Activated CD8-positive, alpha-beta memory T cell treated with anti-CD3 and anti-CD28 coated beads, Interleukin-2, amount 50 U/mL, for 4 hours (primary cell): ENCODE results near the gene RBMS1.
A peak's percentile ranks its signal among the peaks of the same experiment; 100 is the strongest.

Source experiments
- DNase-seq: peaks from one replicate; pipeline ENCODE4 v3.0.0-alpha.2; 2020

RBMS1 gene

GRCh38 chr2:160294339-160294803, 199.2 kb downstream of the RBMS1 start:
- peak; percentile 26 for DNase-seq

GRCh38 chr2:160293391-160294091, 200.1 kb downstream of the RBMS1 start:
- no peak for DNase-seq

- no peak for DNase-seq
Observed at GRCh38 chr2:160292225-160292624, 201.4 kb downstream of the RBMS1 start.

DNA sequence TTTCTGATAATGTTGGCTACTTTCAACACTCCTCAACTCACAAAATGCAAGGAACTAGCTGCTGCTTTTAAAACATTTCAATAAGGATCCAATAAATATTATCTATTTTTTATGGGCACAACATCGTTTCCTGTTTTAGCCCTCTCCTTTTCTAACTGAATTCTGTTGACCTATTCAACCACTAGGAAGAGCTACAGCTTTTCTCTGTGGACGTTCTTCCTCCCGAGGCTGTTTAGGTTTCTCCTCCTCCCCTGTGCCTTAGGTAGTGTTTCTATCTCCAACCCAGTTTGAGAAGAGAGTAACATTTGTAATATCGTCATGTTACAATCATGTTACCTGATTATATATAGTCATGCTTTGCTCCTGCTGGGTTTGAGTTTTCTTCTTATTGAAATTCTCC, 202.2 kb downstream of the RBMS1 start:
- no peak for DNase-seq

GRCh38 chr2:160290598-160290997, 203.0 kb downstream of the RBMS1 start:
- DNase-seq: no peak

DNA sequence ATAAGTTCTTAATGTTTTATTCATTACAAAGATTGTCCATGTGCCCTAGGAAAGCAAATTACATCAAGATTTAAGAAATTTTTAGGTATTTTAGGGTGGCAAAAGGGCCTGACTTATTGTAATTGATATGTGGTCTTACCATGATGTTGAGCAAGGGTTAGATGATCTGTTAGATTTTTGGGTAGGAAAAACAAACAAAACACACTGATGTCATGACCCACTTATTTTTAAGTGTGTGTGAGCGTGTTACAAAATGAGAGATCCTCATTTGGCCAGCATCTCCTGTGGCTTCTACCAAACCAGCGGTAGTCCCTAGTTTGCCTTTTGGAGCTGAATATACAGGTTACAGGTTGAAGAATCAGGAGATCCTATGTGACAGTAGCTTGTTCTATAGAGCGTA, 203.8 kb downstream of the RBMS1 start:
- no peak for DNase-seq

GRCh38 chr2:160289126-160289525, 204.5 kb downstream of the RBMS1 start:
- no peak for DNase-seq

DNA sequence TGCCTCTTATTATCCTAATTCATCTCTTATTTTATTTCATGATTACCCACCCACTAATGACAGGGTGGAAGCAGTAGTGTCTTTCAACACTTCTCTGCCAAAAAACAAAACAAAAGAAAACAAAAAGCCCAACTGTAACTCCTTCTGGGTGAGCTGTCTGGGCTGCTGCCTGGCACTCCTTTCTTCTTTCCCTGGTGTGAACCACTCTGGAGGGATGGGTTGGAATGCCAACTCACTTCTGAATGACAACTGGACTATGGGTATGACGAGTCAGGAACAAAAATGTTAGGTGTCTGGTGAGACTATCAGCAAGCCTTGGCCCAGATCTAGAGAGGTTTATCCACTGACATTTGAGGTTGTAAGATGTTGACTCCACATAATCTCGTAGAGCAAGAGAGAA, 205.3 kb downstream of the RBMS1 start:
- no peak for DNase-seq

DNA sequence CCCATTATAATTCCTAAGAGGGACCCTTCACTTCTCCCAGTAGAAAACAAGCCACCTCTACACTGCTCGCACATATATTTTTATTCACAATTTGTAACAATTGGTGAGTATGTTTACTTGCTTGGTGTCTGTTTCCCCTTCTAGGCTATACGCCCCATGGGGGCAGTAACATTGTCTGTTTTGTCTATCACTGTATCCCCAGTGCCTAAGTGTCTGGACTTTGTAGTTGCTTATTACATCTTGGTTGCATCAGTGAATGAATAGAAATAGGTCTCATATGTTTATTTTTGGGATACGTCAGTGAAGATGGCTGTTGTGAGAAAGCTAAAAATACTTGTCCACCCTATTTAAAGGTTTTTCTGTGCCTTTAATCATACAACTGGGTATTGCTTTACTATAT, 206.1 kb downstream of the RBMS1 start:
- no peak for DNase-seq

GRCh38 chr2:160286551-160286950, 207.1 kb downstream of the RBMS1 start:
- no peak for DNase-seq

GRCh38 chr2:160283675-160284074, 209.9 kb downstream of the RBMS1 start:
- no peak for DNase-seq

GRCh38 chr2:160282063-160282580, 211.5 kb downstream of the RBMS1 start:
- no peak for DNase-seq

GRCh38 chr2:160281213-160281612, 212.4 kb downstream of the RBMS1 start:
- DNase-seq: no peak

- no peak for DNase-seq
Observed at GRCh38 chr2:160279813-160280465, 213.7 kb downstream of the RBMS1 start.

GRCh38 chr2:160278879-160279177, 214.8 kb downstream of the RBMS1 start:
- DNase-seq: no peak

DNA sequence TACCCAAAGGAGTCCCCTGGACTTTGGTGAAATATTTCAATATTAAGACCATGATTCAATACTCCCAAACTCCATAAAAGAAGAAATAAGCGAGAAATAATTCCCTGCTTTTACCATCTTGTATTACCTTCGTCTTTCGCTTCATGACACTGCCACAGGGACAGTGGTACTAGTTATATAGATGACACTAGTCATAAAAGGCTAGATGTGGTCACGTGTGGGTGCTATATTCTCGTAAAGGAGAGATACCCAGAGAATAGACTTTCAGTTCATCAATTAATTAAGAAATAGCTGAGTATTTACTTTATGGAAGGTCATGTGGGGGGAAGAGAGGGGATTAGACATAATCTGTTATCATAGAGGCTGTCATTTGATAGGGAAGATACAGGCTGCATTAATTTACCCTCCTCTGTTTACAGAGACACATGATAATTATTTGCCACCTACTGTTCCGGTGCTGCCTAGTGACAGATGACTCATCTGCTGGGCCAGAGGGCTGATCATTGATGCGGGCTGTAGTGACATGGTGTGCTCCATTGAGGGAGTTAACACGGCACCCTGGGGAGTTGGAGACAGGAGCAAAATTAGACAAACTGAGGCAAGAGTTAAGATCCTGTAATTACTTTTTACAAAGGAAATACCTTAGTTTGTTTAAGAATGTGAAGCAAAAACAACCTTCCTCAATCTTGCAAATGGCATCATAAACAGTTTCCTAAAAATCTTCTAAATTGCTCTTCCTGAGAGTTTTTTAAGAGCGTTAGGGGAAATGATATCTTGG, 215.3 kb downstream of the RBMS1 start:
- no peak for DNase-seq

GRCh38 chr2:160277151-160277550, 216.5 kb downstream of the RBMS1 start:
- no peak for DNase-seq

DNA sequence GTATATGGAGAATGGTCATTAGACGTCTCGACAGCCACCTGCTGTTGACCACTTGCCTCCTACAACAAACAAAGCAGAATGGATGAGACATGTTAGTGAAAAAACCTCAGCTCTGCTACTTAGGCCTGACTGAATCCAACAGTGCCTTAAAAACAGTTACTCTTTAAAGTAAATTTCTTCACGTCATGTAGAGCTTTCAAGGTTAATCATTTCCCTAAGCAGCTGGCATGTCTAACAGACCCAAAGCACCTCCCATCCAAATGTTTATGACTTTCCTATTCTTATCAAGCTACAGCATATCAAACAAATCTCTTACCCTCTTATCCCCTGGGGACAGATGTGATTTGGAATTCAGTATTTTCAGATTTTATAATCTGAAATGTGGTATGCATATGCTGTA, 218.0 kb downstream of the RBMS1 start:
- no peak for DNase-seq

DNA sequence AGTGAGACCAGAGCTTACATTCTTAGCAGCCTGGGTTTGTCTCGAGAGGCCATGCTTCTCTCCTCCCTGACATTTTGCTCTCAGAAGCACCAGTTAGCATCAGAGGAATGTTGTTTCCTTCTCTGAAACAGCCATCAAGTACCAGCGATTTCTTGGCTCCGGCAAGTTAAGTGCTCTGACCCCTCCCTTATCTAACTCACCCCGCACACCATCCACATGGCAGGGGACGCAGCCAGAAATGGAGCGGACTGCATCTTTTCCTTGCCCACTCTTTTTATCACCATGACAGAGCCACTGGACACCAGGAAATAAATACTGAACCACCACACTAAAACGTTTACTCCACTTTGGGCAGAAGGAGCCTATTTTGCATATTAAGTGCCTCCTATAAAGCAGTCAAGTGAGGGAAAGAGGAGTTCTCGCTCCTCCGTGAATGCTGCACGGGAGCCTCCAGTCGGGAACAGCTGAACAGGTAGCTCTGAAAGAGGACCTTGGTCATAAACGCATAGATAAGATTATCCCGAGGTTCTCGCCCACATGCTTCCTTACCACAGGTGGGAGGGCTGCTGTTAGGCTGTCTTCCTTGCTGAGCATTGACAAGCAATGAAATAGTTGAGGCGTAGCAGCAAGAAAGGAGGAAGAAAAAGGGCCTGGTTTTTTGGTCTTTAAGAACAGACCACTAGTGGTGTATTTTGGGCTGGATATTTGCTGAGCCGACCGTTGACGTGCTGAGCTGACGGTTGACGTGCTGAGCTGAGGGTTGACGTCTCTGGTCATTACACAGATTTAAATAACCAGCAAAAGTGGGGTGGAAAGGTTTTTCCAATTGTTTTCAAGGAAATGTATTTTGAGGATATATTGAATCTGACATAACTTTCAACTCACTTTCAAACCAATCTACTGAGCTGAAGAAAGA, 222.2 kb downstream of the RBMS1 start:
- no peak for DNase-seq

GRCh38 chr2:160270571-160271113, 223.0 kb downstream of the RBMS1 start:
- DNase-seq: no peak

DNA sequence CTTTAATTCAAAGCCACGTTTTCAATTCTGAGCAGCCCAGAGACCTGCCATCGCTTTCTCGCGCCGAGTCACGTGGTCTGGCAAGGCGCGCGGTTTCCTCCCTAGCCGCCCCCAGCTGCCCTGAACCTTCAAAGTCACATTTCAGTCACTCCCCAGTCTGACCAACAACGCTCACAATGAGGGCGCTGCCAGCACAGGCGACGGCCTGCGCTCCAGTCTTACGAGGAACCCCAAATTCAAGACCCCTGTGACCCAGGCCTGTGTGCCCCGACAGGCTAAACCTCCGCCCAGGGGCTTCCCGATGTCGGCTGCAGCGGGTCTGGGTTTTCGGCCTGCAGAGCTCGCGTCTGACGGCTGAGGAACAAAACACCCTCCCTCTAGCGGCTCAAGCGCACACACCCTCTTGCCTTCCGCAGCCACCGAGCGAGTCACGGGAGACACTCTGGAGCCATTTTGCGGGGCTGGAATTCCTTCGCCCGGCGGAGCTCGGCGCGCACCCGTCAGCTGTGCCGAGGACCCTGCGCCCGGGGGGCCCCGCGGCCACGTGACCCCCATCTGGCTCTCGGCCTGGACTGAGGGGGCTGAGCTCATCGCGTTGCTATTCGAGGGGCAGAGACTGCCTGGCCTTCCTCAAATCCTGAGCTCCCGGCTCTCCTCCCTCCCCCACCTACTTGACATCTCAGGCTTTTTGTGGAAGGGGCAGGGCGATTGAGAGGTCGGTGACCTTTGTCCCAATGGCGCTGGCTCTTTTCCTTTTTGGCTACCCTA, 223.6 kb downstream of the RBMS1 start:
- DNase-seq: peak; percentile 69

DNA sequence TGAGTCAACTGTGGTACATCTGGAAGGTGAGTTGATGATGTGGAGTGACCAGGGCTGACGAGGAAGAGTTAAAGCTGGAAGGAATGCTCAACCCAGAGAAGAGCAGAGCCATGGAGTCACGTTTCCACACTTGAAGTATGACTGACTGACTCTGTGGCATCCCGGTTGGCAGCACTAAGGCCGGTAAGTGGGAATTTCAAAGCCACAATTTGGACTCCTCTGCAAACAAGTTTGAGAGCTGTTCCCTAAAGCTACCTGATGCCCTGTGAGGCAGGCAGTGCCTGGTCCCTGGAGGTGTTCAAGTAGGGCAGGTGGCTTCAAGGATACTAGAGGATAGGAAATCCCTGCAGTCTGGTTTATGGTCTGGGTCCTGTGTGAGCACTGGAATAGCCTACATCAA, 224.2 kb downstream of the RBMS1 start:
- DNase-seq: no peak
